RKO (cell line): ENCODE data around the gene FANCD2.
"Not testable (repeated sequence)": the region's sequence is repeated elsewhere in the genome, so short reads cannot be mapped to it uniquely, and the experiment has no call there.

ENCODE experiments used
- DNase-seq: peaks from one replicate; pipeline ENCODE4 v3.0.0-alpha.2; 2016; ENCODE audit warnings: low spot score

FANCD2 gene

GRCh38 chr3:10015461-10015904 lies 10.8 kb upstream of the FANCD2 start:
- no peak for DNase-seq

DNA sequence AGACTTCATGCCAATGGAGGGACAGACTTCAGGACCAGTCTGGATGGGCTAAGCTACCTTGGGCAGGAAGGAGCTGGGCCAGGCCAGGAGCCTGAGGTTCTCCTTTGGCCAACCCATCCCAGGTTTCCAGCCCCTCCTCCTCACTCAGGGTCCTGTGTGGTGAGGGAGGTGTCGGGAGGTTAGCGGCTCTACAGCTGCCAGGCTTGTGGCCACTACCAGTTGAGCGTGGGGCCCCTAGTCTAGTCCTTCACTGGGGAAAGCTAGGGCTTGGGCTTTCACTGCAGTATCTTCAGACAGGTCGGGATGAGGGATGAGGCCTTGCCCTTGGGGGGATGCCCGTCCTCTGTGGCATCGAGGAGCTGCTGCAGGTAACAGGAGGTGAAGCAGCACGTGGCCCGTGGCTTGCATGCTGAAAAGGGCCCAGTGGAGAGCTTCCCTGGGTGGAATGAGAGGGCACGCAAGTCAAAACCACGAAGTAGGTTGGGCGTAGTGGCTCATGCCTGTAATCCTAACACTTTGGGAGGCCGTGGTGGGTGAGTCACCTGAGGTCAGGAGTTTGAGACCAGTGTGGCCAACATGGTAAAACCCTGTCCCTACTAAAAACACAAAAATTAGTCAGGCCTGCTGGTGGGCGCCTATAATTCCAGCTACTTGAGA lies 8.5 kb upstream of the FANCD2 start:
- DNase-seq = peak; percentile 49

DNA sequence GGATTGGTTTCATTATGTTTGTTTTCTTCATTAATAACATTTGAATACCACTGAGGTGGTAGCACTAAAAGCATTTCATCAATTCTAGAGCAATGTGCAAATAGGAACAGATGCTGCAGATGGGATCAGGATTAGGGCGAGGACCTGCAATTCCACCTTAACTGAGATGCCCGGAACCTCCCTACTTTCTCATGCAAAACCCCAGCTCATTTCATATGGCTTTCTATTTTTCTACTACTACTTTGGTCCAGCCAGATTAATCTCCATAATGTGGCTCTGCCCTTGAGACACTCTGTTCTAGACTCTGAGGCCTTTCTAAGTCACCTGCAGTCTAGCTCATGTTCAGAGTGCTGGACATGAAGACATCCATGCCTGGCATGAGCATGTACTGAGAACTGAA lies 7.4 kb upstream of the FANCD2 start:
- DNase-seq = not testable (repeated sequence)

- no peak for DNase-seq
These were observed 6.9 kb upstream of the FANCD2 start for GRCh38 chr3:10019326-10019725.

GRCh38 chr3:10021856-10022775 lies 4.1 kb upstream of the FANCD2 start:
- DNase-seq = no peak

DNA sequence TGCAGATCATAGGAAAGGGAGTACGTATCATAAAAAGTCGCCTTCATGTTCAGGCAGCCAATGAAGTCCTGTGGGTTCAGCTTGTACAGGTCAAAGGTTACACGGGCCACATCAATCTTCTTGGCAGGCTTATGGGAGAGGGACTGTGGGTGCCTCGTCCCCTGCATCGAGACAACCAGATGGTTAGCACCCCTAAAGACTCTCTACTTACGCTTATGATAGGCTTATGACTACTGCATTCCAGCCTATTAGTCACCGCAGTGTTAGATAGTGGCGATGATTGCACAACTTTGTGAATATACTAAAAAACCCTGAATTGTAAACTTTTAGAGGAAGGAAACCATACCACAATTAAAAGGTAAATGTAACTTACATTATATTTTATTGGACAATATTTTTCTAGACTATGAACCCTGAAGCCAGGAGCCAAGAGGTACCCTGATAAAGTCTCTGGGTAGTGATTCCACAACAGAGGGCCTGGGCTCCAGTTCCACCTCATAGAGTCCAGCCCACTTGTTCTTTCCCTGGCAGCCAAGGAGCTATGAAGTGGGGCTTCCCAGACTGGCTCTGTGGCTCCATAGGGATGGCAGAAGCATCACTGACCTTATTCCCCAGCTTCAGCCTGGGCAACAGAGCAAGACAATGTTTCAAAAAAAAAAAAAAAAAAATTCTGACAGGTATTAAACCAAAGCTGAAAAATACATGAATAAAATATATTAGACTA lies 2.5 kb upstream of the FANCD2 start:
- peak; percentile 88 for DNase-seq

- DNase-seq = no peak
These were observed 793 bp upstream of the FANCD2 start for GRCh38 chr3:10025205-10026083.

- DNase-seq = no peak
These were observed 14.8 kb downstream of the FANCD2 start for GRCh38 chr3:10041034-10041433.

DNA sequence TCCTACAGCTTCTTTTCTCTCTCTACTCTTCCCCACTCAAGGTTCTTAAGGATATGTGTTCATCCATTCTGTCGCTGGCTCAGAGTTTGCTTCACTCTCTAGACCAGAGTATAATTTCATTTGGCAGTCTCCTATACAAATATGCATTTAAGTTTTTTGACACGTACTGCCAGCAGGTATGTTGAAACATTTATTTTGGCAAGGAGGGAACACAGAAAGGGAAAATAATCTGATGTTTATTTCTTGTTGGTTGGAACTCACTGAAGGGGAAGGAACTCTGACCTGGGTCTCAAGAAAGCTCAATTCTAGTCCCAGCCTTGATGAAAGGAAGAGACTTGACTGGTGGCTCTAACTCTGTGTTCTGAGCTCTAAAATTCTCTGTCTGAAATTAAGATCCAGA lies 21.6 kb downstream of the FANCD2 start:
- no peak for DNase-seq

- not testable (repeated sequence) for DNase-seq
These were observed 26.8 kb downstream of the FANCD2 start for GRCh38 chr3:10053054-10053453.

- DNase-seq = no peak
These were observed 28.9 kb downstream of the FANCD2 start for GRCh38 chr3:10055097-10055496.

GRCh38 chr3:10070077-10070476 lies 43.8 kb downstream of the FANCD2 start:
- DNase-seq = not testable (repeated sequence)

DNA sequence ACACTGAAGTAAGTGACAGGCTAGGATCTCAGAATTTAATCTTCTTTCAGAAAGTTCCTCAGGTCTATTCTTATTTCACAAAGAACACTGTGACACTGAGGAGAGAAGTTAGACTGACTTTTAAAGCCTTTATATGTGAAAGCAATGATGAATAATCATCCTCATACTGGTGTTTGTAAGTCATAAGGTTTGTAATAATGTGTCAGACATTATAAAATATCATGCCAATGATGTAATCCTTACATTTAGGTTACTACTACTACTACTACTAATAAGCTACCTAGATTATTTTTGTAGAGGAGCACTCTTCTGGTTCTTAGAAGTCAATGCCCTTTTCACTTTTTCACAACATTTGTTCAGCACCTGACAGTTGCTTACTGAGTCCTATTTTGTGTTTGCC lies 48.4 kb downstream of the FANCD2 start:
- peak; percentile 74 for DNase-seq

DNA sequence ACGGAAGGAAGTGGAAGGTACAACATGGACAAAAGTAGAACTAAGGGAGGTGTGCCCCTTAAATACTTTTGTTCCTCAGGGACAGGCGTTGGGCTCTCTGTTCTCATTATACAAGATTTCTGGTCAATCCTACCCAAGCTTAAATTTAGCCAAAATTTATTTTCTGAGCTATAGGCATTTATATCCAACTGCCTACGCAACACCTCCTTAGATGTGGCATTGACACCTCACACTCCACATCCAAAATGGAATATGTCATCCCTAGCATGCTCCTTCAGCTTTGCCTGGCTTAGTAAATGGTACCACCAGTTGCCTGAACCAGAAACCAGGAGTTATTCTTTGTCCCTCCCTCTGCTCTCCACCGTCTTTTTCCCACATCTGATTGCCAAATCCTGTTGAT lies 55.6 kb downstream of the FANCD2 start:
- no peak for DNase-seq

DNA sequence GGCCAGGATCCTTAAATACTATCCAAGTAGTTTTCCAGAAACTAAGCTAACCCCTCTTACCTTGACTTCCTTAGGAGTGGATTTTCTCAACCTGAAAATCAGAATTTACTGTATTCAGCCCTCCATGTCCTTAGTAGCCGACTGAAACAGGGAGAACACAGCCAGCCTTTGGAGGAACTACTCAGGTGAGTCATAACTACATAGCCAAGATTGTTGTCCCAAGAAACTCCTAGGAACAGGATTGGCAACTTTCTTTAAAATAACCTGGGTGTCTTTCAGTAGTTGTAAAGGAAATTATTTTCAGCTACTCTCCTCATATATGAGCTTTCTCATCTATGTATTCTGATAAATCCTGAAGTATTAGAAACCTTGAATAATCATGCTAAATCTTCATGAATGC lies 59.5 kb downstream of the FANCD2 start:
- DNase-seq = no peak

DNA sequence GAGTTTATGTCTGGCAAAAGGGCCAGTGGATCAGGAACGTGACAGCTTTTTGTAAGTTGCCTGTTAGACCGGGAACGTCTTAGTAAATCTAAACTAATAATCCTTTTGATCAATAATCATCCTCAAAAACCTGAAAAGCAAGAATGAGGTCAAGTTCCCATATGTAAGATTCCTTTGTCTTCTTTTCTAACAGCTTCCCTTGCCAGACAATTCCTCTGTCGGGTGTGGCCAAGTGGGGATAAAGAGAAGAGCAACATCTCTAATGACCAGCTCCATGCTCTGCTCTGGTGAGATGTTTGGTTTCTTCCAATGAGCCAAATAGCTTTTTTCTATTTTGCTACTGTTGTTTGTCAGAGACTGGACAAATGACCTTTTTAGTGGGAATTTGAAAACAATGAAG lies 62.0 kb downstream of the FANCD2 start:
- DNase-seq = no peak

DNA sequence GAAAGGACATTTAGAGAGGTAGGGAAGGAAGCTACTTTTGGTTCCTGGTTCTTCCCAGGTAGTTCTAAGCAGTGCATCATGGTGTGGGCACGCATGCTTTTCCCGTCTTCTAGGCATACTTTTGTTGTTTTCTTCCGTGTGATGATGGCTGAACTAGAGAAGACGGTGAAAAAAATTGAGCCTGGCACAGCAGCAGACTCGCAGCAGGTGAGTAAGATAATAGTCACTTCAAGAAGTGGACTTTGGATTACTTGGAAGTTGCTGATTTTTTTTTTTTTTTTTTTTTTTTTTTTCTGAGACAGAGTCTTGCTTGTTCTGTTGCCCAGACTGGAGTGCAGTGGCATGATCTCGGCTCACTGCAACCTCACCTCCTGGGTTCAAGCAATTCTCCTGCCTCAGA lies 63.9 kb downstream of the FANCD2 start:
- DNase-seq = peak; percentile 40

DNA sequence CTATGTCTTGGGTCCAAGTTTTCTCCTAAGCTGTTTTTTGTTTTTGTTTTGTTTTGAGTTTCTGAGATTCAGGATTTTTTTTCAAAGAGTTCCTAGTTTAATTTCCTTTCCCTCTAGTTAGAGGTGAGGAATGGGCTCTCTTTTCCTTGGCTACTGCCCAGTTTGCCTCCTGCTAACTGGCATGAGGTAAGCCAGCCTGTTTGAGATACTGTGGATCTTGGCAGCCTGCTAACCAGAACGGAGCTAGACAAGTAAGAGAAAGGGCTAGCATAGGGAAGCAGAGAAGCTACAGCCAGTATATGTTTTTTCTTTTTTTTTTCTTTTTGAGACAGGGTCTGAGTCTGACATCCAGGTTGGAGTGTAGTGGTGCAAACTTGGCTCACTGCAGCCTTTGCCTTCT lies 64.5 kb downstream of the FANCD2 start:
- not testable (repeated sequence) for DNase-seq

DNA sequence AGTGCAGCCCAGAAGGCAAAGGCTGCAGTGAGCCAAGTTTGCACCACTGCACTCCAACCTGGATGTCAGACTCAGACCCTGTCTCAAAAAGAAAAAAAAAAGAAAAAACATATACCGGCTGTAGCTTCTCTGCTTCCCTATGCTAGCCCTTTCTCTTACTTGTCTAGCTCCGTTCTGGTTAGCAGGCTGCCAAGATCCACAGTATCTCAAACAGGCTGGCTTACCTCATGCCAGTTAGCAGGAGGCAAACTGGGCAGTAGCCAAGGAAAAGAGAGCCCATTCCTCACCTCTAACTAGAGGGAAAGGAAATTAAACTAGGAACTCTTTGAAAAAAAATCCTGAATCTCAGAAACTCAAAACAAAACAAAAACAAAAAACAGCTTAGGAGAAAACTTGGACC lies 65.2 kb downstream of the FANCD2 start:
- not testable (repeated sequence) for DNase-seq

GRCh38 chr3:10093678-10094077 lies 67.4 kb downstream of the FANCD2 start:
- no peak for DNase-seq

GRCh38 chr3:10099041-10099440 lies 72.8 kb downstream of the FANCD2 start:
- no peak for DNase-seq

GRCh38 chr3:10106919-10107318 lies 80.7 kb downstream of the FANCD2 start:
- no peak for DNase-seq
